ENCODE results near the gene NDUFAF5. TPM values are rescaled to one million over a fixed set of nuclear protein-coding genes. Genes with fewer than 3 reads are reported as not detected.

The NDUFAF5 gene
- total RNA-seq, 1 experiment from 2014 or later, result 40.2 TPM

DNA sequence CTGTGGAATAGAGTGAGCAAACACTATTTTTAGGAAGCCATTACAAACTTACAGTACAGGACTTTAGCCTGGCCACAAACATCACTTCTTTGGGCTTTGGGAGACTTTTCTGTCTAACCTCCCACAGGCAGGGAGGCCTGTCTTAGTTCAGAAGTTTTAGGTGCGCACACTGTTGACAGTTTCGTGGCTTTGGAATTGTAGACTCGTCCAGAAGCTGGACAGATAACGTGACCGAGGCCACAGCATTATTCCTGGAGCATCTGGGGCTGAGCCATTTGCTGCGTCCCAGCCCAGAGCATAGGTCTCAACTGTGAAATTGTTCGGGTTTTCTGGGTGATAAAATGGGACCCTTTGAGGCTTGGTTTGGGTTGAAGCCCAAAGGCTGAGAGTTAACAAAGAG, 53.8 kb downstream of the NDUFAF5 start:
- H2BK12ac ChIP-seq (ENCODE audit: insufficient read length, low read depth, low read length), result no peak overlapping the region
- TF ChIP-seq, protein P1, sequence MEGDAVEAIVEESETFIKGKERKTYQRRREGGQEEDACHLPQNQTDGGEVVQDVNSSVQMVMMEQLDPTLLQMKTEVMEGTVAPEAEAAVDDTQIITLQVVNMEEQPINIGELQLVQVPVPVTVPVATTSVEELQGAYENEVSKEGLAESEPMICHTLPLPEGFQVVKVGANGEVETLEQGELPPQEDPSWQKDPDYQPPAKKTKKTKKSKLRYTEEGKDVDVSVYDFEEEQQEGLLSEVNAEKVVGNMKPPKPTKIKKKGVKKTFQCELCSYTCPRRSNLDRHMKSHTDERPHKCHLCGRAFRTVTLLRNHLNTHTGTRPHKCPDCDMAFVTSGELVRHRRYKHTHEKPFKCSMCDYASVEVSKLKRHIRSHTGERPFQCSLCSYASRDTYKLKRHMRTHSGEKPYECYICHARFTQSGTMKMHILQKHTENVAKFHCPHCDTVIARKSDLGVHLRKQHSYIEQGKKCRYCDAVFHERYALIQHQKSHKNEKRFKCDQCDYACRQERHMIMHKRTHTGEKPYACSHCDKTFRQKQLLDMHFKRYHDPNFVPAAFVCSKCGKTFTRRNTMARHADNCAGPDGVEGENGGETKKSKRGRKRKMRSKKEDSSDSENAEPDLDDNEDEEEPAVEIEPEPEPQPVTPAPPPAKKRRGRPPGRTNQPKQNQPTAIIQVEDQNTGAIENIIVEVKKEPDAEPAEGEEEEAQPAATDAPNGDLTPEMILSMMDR (conservative IDR thresholded peaks at IDR 0.05), result no peak
- H4K20me1 ChIP-seq (ENCODE audit: control insufficient read depth, insufficient read depth, insufficient read length), result no peaks in the 10 kb centered on the region
- no peak overlapping the region for H2AK5ac ChIP-seq (ENCODE audit: insufficient read length, low read length)
- H3K14ac ChIP-seq (ENCODE audit: insufficient read depth, low read length), result no peak overlapping the region
- no peaks in the 10 kb centered on the region for H3K79me1 ChIP-seq (ENCODE audit: insufficient read depth, low read depth, low read length, poor library complexity, severe bottlenecking)
- H3K9ac ChIP-seq (ENCODE audit: extremely low read depth, insufficient read length, low read length), result no peak overlapping the region
- H3K27me3 Mint-ChIP-seq (ENCODE audit: low read depth), result no peaks in the 10 kb centered on the region; the same call in none of the 2 replicates
- no peaks in the 10 kb centered on the region for H3K23me2 ChIP-seq (ENCODE audit: insufficient read length, low read depth, low read length, poor library complexity, severe bottlenecking)
- no peak overlapping the region for H3K27ac ChIP-seq (ENCODE audit: insufficient read length, low read depth, low read length)
- H3K23ac ChIP-seq (ENCODE audit: insufficient read length, low read depth, low read length), result no peak overlapping the region
- DNase-seq, result no peak
- H3K4me1 Mint-ChIP-seq, result 0 out of 4 replicates have a peak, but pooled peaks cover 2 to 4% of the 10 kb centered on the region in 2 experiments
- no peak overlapping the region for H3K4ac ChIP-seq (ENCODE audit: low read depth, low read length)
- no peaks in the 10 kb centered on the region for H3K9me3 ChIP-seq (ENCODE audit: control insufficient read depth, low read depth, low read length)
- H3K36me3 Mint-ChIP-seq (ENCODE audit: insufficient read depth in 1 of 3, low read depth in 3 of 3), result no peaks in the 10 kb centered on the region
- H3K4me2 ChIP-seq (ENCODE audit: insufficient read depth, insufficient read length, low read length), result no peak overlapping the region
- no peak overlapping the region for H4K8ac ChIP-seq (replicated peaks; ENCODE audit: insufficient read length, low read depth, low read length)
- H2BK20ac ChIP-seq (ENCODE audit: low read depth, low read length, poor library complexity, severe bottlenecking), result no peak overlapping the region
- no peak overlapping the region for H3K56ac ChIP-seq (ENCODE audit: insufficient read length, low read depth, low read length)
- WGBS (ENCODE audit: extremely low coverage, insufficient read length, low lambda C conversion rate), result no CpG with 5 or more reads among the region's 7 CpGs
- H3T11ph ChIP-seq (ENCODE audit: low read length), result no peak overlapping the region
- H2BK15ac ChIP-seq (ENCODE audit: low read depth, low read length), result no peak overlapping the region
- H3K18ac ChIP-seq (ENCODE audit: insufficient read length, low read depth, low read length), result no peak overlapping the region
- H2BK120ac ChIP-seq (ENCODE audit: low read depth, low read length, poor library complexity, severe bottlenecking), result no peak overlapping the region
- H2BK5ac ChIP-seq (ENCODE audit: insufficient read length, low read length), result no peak overlapping the region
- no peaks in the 10 kb centered on the region for H3K79me2 ChIP-seq (ENCODE audit: insufficient read depth, low read length)
- H3K4me1 ChIP-seq (ENCODE audit: insufficient read depth, low read length), result no peaks in the 10 kb centered on the region
- no peak overlapping the region for H2AFZ ChIP-seq (ENCODE audit: low read length)
- H3K4me3 Mint-ChIP-seq, result no peak overlapping the region
- H3K27me3 ChIP-seq (ENCODE audit: insufficient read depth, low read length), result no peaks in the 10 kb centered on the region
- H4K5ac ChIP-seq (ENCODE audit: insufficient read length, low read depth, low read length), result no peak overlapping the region
- no peaks in the 10 kb centered on the region for H3K9me3 Mint-ChIP-seq
- no peak overlapping the region for H4K91ac ChIP-seq (ENCODE audit: insufficient read length, low read depth, low read length)
- H3K27ac Mint-ChIP-seq, result no peak overlapping the region; a peak in 1 of 7 replicates

All from H9 (cell line).